Epidermal melanocyte (primary cell): Measurements from ENCODE around the gene GRIN1.

Experiments used
- DNase-seq: peaks from one replicate; pipeline ENCODE4 v3.0.0; 2011; ENCODE audit warnings: low spot score; ENCODE audit not compliant: insufficient read length

GRIN1 gene

GRCh38 chr9:137138722-137139467, at the start of gene GRIN1:
Gene GRIN1, plus strand, starts transcription at chr9:137139154. Its CDS starts 333 bp downstream, at chr9:137139487.
- DNase-seq: peak; percentile 61

DNA sequence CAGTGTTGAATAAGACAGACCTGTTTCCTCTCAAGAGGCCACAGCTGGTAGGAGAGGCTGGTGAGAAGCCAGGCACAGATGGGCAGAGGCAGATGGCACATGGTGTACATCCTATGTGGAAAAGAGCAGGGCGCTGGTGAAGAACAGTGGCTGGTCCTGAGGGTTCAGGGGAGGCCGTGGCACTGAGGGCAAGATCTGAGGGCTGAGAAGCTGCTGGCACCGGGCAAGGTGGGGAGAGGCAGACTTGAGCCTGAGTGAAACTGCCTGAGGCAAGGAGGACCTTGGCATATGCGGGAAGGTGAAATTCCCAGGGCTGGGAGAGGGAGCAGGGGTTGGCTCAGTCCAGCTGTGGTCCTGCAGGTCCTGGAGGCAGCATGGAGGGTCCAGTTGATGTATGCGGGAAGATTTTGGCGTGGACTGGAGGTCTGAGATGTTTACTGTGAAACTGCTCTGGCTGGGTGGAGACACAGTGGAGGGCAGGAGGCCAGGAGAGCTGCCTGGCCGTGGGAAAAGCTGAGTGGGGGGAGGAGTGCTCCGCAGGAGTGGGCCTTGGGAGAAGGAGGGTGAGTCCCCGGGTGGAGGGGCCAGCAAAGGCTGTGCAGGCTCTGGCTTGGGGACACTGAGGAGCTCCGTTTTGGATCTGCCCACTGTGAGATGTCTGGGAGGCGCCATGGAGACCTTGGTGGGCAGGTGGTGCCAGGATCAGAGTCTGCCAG, 49.6 kb upstream of the GRIN1 start:
- DNase-seq: no peak

DNA sequence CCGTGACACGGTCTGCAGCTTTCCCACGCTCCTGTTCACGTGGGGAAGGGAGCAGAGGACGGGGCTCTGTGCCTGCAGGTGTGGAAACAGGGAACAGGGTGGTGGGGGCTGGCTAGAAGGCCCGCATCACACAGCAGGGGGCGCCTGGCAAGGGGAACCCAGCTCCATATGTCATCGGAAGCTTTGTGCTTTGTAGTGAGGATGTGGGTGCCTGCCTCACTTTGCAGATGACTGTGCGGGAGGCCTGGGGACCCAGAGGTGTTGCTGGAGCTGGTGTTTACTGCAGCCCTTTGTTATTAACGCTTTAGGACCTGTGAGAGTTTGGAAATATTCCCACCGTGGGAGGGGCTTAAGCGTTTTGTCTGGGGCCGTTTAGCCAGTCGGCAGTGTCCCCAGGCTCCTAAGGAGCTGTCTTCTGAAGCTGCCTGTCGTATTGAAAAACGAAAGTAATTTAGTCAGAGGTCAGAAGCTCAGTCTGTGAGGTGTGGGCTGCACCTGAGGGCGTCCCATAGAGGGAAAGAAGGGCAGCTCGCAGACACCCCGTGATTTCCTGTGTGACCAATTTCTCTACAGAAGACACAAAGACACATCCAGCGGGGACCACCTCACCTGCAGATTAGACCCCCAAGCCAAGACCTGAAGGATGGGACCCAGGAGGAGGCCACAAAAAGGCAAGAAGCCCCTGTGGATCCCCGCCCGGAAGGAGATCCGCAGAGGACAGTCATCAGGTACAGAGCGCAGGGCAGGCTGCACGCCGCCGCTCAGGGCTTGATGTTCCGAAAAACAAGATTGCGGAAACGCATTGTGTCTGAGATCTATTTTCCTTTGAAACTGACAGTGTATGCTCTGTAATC, 43.1 kb upstream of the GRIN1 start:
- DNase-seq: no peak

DNA sequence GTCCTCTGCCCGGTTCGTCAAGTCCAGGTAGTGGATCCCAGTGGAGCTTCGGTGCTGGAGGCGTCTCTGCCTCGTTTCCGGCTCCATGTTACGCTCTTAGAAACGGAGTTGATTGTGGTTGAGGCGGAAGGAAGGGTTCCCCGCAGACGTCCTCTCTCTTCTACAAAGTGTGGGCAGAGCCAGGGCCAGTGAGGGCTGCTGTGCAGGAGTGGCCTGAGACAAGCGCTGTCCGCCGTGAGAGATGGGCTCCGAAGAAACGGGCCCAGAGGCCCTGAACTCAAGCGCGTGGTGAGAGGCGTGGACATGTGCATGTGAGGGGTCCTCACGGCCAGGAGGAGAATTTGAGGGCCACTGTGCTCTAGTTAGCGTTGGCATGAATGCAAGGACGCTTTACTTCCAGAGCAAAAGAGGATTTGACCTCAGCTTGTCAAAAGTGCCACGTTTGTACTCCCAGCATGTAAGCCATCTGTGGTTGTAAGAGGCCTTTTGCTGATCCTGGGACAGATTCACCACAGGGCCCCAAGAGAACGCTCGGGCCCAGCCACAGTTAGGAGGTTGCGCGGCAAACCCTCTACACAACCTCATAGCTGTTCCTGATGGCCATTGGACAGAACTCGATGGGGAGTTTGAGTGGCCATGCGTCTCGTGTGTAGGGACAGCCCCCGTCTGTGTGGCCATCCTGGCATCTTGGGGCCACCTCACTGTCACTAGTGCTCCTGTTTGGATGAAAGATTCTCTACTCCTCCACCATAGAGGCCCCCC, 42.0 kb upstream of the GRIN1 start:
- DNase-seq: no peak

DNA sequence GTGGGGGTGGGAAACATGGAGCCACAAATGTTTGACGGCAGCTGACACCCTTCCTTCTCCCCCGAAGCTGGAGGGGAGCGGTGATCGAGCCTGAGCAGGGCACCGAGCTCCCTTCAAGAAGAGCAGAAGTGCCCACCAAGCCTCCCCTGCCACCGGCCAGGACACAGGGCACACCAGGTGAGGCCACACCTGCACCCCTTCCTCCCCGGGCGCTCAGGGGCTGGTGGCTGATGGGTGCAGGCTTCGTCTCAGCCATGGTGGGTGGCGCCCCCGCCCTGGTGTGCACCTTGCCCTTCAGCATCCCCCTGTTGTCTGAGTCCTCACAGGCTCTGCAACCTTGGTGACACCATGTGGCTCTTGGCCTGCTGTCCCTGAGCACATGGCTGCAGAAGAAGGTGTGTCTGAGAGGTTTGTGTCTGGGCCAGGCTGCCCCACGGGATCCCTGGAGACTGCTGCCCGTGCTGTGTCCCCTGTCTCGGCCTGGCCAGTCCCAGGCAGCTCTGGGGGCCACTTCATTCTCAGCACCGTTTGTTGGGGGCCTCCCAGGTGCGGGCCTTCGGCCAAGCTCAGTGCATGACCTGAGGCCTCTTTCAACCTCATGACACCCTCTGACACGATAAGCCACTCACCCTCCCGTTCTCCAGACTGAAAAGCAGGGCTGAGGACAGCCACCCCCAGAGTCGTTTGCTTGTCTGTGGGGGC, 41.0 kb upstream of the GRIN1 start:
- DNase-seq: no peak

DNA sequence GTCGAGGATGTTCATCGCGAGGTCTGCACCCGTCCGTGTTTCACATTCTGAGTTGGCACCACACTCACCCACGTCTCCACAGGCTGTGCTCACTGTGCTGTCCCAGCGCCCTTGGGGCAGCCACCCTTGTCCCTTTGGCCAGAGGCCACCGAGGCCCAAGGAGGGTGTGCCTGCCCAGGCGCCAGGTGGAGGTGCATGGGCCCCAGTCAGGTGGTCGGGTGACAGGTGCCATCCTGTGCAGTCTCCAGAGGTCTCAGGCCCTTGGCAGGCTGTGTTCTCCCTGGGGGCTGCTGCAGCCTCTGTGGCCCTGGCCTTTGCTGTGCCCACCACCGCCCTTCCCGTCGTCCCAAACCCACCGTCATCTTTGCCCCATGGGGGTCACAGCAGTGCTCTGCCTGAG, 39.7 kb upstream of the GRIN1 start:
- no peak for DNase-seq

DNA sequence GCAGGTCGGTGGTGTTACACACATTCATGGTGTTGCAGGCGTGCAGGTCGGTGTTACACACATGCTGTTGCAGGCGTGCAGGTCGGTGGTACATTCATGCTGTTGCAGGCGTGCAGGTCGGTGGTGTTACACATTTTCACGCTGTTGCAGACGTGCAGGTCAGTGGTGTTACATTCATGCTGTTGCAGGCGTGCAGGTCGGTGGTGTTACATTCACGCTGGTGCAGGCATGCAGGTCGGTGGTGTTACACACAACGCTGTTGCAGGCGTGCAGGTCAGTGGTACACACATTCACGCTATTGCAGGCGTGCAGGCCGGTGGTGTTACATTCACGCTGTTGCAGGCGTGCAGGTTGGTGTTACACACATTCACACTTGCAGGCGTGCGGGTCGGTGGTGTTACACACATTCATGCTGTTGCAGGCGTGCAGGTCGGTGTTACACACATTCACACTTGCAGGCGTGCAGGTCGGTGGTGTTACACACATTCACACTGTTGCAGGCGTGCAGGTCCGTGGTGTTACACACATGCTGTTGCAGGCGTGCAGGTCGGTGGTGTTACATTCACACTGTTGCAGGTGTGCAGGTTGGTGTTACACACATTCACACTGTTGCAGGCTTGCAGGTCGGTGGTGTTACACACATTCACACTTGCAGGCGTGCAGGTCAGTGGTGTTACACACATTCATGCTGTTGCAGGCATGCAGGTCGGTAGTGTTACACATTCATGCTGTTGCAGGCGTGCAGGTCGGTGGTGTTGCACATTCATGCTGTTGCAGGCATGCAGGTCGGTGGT, 35.6 kb upstream of the GRIN1 start:
- DNase-seq: no peak

DNA sequence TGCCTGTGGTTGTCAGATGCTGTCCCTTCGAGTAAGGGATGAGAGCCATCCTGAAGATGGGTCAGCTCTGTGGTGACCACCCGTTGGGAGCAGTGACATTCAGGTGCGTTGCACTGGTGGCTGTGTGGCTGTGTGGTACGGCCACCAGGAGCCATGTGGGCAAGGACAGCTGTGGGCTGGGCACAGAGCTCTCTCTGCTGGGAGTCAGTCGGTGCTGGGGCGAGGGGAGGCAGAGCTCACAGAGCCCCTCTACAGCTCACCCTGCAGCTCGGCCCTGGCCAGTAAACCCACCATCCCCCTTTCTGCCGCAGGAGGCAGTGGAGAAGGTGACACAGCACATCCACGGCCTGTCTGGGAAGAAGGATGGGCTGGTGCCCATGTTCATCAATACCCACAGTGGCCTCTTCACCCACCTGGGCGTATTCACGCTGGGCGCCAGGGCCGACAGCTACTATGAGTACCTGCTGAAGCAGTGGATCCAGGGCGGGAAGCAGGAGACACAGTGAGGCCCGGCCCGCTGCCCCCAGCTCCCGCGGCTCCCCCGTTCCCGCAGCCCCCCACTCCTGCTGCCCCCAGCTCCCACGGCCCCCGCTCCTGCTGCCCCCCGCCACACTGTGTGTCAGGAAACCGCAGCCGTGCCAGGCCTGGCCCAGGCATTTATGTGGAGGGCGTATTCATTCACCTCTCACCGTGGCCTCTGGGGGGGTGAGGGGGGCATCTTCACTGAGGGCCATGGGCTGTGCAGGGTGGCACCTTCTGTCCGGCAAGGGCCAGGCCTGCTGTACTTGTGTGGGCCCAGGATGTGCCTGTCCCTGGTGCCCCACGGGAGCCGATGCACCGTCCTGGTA, 32.9 kb upstream of the GRIN1 start:
- DNase-seq: no peak

GRCh38 chr9:137106662-137107250, 32.2 kb upstream of the GRIN1 start:
- DNase-seq: no peak

DNA sequence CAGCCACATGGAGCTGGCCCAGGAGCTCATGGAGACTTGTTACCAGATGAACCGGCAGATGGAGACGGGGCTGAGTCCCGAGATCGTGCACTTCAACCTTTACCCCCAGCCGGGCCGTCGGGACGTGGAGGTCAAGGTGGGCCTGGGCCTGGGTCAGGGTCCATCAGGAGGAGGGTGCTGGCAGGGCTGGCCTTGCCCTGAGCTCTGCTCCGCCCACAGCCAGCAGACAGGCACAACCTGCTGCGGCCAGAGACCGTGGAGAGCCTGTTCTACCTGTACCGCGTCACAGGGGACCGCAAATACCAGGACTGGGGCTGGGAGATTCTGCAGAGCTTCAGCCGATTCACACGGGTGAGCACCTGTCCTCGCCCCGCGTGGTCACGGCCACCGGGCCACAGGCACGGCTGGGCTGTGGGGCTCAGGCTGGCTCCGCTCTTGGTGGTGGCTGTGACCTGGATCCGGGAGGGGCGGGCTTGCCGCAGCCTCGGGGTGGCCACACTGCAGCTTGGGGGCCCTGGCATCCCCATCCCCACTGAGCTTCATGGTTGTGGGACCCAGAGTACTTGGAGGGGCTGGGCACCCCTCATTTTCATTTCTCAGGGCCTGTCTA, 31.5 kb upstream of the GRIN1 start:
- no peak for DNase-seq

DNA sequence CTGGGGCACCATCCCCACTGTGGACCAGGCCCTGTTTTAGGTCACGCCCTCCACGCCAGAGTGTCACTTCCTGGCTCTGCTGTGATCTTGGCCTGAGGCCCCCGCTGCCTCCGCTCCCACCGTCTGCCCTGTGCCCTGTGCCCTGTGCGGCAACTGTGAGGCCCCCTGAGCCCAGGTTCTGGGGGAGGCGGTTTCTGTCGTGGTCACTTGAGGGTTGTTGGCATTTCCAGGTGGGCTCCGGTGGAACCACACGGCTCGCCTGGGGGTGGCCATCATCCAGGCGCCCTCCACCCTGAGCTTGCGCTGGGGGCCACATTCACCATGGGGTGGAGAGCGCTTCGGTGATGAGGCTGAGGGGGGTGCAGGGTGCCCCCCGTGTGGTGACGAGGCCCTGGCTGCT, 31.0 kb upstream of the GRIN1 start:
- no peak for DNase-seq

- no peak for DNase-seq
Observed at GRCh38 chr9:137108608-137109249, 30.2 kb upstream of the GRIN1 start.

DNA sequence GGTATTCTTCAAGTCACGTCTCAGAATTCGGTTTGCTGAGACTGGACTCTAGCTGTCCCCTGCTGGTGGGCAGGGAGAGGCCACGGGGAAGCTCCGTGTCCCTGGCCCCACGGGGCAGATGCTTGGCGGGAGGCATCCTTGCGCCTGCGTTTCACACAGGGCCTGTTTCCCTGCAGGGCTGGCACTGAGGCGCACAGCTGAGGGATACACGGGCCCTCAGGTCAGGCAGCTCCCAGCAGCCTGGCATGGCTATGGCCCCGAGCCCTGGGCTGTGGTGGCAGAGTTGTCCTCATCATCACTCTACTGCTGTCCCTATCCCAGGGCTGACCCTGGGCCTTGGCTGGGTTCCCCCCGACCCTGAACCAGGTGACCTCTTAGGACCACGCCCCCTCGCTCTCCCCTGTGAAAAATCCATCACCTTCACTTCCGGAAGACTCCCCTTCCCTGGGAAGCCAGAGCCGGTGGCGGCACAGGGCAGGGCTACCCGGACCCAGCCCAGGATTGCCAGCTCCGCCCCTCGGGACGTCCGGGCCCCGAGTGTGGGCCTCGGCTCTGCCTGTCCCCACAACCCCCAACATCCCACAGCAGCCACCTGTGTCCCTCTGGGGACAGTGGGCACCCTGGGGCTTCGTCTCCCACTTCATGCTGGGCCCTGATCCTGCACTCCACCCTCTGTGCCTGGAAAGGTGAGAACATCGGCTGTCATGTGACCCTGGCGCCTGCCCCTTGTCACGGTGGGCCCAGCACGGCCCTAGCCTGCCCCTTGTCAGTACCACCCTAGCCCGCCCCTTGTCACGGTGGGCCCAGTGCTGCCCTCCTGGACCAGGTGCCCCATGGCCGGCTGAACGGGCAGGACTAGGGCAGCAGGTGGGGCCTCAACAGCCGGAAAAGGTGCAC, 29.5 kb upstream of the GRIN1 start:
- DNase-seq: no peak

DNA sequence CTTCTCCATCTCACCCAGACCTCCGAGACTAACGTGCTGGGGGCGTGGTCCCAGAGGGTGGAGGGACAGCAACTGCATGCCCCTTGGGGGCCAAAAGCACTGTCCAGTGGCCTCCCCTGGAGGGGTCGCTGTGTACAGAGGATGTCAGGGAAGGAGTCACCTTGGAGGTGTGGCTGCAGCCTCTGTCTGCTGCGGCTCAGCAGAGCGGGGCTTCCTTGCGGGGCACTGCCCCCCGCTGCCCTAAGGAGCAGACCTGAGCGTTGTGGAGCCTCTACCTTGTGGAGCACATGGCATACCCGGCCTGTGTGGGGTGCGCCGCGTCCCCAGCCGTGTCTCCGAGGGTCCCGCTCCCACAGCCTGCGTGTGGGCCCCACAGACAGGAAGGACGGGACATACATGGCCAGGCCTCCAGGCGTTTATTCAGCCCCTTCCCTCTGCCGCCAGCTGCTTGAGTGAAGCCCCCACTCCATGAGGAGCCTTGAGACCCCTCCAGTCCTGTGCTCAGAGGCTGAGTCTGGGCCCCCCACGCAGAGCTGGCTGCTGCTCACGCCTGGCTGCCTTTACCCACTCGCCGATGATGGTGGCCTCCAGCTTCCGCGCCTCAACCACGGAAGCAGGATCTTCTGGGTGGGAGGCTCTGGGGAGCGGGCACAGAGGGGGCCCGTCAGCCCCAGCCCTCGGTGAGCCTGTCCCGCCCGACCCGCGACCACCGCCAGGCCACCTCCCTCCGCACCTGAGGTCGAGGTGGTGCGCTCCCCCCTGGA, 28.6 kb upstream of the GRIN1 start:
- no peak for DNase-seq

GRCh38 chr9:137110911-137111787, 27.8 kb upstream of the GRIN1 start:
- no peak for DNase-seq
